Astrocyte of the spinal cord (primary cell): Measurements from ENCODE around the gene TMA7B.

Experiments used
- DNase-seq: peaks from one replicate; pipeline ENCODE4 v3.0.0; 2011; ENCODE audit warnings: low read depth, low spot score
- H3K4me3 ChIP-seq: 2 replicates; pipeline ENCODE4 v1.5.1; 2011; ENCODE audit warnings: low read depth, mild to moderate bottlenecking, low read length, moderate library complexity
- in situ Hi-C: cut with HindIII; loops from 2 replicates; pipeline ENCODE4 v1.10.0; 2017; ENCODE audit warnings: low sequenced_read_pairs
- TF ChIP-seq, protein P1 (sequence below): IDR thresholded peaks from 2 replicates; pipeline ENCODE4 v1.5.1; 2012; ENCODE audit warnings: low read depth, mild to moderate bottlenecking, low read length, inconsistent platforms

The TMA7B gene

DNA sequence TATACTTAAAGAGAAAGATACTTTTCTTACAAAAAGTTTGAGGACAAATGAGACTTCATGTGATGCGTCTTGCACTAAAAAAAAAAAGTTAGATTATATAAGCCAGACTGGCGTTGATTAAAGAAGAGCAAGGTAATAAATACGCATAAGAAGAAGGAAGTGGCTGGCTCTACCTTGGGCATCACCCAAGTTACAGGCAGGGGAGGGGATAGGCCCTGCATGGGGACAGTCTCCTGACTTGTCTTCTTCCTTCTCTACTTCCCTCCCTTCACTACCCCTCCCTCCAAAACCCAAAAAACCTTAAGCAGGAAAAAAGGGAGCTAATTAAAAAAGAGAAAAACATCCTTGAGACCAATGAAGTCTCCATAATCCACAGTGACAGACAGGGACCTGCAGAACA is 22.3 kb upstream of the TMA7B start:
- in situ Hi-C loops = no loop called here
- TF ChIP-seq, protein P1, sequence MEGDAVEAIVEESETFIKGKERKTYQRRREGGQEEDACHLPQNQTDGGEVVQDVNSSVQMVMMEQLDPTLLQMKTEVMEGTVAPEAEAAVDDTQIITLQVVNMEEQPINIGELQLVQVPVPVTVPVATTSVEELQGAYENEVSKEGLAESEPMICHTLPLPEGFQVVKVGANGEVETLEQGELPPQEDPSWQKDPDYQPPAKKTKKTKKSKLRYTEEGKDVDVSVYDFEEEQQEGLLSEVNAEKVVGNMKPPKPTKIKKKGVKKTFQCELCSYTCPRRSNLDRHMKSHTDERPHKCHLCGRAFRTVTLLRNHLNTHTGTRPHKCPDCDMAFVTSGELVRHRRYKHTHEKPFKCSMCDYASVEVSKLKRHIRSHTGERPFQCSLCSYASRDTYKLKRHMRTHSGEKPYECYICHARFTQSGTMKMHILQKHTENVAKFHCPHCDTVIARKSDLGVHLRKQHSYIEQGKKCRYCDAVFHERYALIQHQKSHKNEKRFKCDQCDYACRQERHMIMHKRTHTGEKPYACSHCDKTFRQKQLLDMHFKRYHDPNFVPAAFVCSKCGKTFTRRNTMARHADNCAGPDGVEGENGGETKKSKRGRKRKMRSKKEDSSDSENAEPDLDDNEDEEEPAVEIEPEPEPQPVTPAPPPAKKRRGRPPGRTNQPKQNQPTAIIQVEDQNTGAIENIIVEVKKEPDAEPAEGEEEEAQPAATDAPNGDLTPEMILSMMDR = no peak
- DNase-seq = no peak
- no peak overlapping the region for H3K4me3 ChIP-seq

GRCh38 chr22:39938509-39939111 is 21.6 kb upstream of the TMA7B start:
- no peak overlapping the region for H3K4me3 ChIP-seq
- no peak for DNase-seq
- in situ Hi-C loops = no loop called here
- TF ChIP-seq, protein P1 = no peak

DNA sequence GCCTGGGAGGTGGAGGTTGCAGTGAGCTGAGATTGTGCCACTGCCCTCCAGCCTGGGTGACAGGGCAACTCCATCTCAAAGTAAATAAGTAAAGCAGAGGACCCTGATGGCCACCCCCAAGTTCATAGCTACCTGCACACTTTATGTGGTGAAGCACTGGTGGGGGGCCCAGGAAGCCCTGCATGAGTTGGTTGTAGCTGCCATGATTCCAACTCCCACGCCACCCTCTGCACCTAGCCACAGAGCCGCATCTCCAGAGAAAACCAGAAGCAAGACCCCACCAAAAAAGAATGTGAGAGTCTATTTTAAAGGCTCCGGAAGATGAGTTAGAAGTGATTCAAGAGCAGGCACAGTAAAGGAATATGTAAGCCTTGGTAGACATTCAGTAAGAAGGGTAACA is 20.4 kb upstream of the TMA7B start:
- TF ChIP-seq, protein P1 = no peak
- in situ Hi-C loops = no loop called here
- DNase-seq = no peak
- no peak overlapping the region for H3K4me3 ChIP-seq

GRCh38 chr22:39940757-39941305 is 19.4 kb upstream of the TMA7B start:
- DNase-seq = no peak
- TF ChIP-seq, protein P1 = no peak
- in situ Hi-C loops = no loop called here
- no peak overlapping the region for H3K4me3 ChIP-seq

GRCh38 chr22:39941601-39942000 is 18.6 kb upstream of the TMA7B start:
- in situ Hi-C loops = no loop called here
- TF ChIP-seq, protein P1 = no peak
- no peak for DNase-seq
- no peak overlapping the region for H3K4me3 ChIP-seq

DNA sequence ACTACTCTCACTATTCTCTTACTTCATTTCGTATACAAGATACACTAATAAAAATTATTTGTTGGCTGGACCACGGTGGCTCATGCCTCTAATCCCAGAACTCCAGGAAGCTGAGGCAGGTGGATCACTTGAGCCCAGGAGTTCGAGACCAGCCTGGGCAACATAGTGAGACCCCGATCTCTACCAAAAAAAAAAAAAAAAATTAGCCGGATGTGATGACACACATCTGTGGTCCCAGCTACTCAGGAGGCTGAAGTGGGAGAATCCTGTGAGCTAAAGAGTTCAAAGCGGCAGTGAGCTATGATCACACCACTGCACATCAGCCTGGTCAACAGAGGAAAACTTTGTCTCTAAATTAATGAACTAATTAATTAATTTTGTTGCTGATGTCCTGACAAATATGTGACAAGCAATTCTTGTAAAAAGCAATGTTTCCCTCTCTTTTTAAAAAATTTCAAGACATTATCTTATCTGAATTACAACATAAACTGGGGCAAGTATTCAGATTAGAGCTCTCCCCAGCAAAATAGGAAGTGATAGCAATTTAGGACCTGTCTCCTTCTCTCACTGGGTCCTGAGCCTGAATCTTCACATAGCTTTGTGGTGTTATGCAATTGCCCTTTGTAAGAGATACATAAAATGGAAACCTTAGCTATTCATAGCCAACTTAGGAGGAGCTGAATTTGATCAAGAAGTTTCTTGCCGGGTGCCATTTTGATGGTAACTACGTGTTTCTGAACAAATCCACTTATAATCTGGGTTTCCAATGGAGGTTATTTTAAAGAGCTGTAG is 17.6 kb upstream of the TMA7B start:
- TF ChIP-seq, protein P1 = no peak
- in situ Hi-C loops = no loop called here
- no peak overlapping the region for H3K4me3 ChIP-seq
- no peak for DNase-seq
